ENCODE measurements around the gene ZNF618.

ZNF618 gene

GRCh38 chr9:114102484-114102883 lies 226.4 kb downstream of the ZNF618 start:
- DNase-seq, result no peak

GRCh38 chr9:114105236-114105635 lies 229.1 kb downstream of the ZNF618 start:
- DNase-seq, result no peak
